ENCODE results near the gene TMEM26. TPM values are rescaled to one million over a fixed set of nuclear protein-coding genes. Genes with fewer than 3 reads are reported as not detected.

TMEM26 gene
- total RNA-seq, 1 donor = 6.5 TPM

GRCh38 chr10:61359452-61359851 lies 93.7 kb downstream of the TMEM26 start:
- Histone ChIP-seq H3K79me2 (ENCODE audit: insufficient read depth, low read length) (no peaks in the 10 kb centered on the region), H4K20me1 (ENCODE audit: insufficient read depth, low read length) (no peaks in the 10 kb centered on the region), H3K4me1 (ENCODE audit: insufficient read depth, low read length) (no peaks in the 10 kb centered on the region), H3K36me3 (ENCODE audit: insufficient read depth, low read length) (no peaks in the 10 kb centered on the region), H3K4me2 (ENCODE audit: insufficient read depth, low read length) (no peak overlapping the region), H2AFZ (ENCODE audit: low read length) (no peak overlapping the region), H3K27ac (ENCODE audit: low read depth, low read length) (no peak overlapping the region), H3K9me3 (ENCODE audit: low read depth, low read length) (no peaks in the 10 kb centered on the region), H3K4me3 (ENCODE audit: insufficient read depth, low read length) (no peak overlapping the region), H3K27me3 (ENCODE audit: insufficient read depth, low read length) (no peaks in the 10 kb centered on the region)
- no peak for TF ChIP-seq CTCF (IDR thresholded peaks at IDR 0.05; ENCODE audit: extremely low read depth, low read depth, low read length)
- DNase-seq (ENCODE audit: insufficient read length, low spot score, missing footprints) = no peak

- no peaks in the 10 kb centered on the region for H3K27me3 ChIP-seq (ENCODE audit: insufficient read depth, low read length)
- no peaks in the 10 kb centered on the region for H4K20me1 ChIP-seq (ENCODE audit: insufficient read depth, low read length)
- no peaks in the 10 kb centered on the region for H3K79me2 ChIP-seq (ENCODE audit: insufficient read depth, low read length)
- H3K27ac ChIP-seq (ENCODE audit: low read depth, low read length) = no peak overlapping the region
- no peaks in the 10 kb centered on the region for H3K9me3 ChIP-seq (ENCODE audit: low read depth, low read length)
- H3K4me1 ChIP-seq (ENCODE audit: insufficient read depth, low read length) = no peaks in the 10 kb centered on the region
- DNase-seq (ENCODE audit: insufficient read length, low spot score, missing footprints) = no peak
- no peak overlapping the region for H2AFZ ChIP-seq (ENCODE audit: low read length)
- TF ChIP-seq CTCF (IDR thresholded peaks at IDR 0.05; ENCODE audit: extremely low read depth, low read depth, low read length) = no peak
- H3K4me3 ChIP-seq (ENCODE audit: insufficient read depth, low read length) = no peak overlapping the region
- no peak overlapping the region for H3K4me2 ChIP-seq (ENCODE audit: insufficient read depth, low read length)
- H3K36me3 ChIP-seq (ENCODE audit: insufficient read depth, low read length) = no peaks in the 10 kb centered on the region
Measured at GRCh38 chr10:61357687-61358086, 95.5 kb downstream of the TMEM26 start.

Other genes starting within 250 kb of the TMEM26 start
- 2.2 and 3.5 TPM in 2 replicates for gene CABCOCO1, start 209.5 kb upstream of the TMEM26 start, total RNA-seq

Data from osteoblast (primary cell).